ENCODE results near the gene HES5. TPM values are rescaled to one million over a fixed set of nuclear protein-coding genes. Genes with fewer than 3 reads are reported as not detected.
A peak's percentile ranks its signal among the peaks of the same experiment; 100 is the strongest.

The HES5 gene
- polyA plus RNA-seq, 1 donor (not counting 4 experiments of a cell fraction or from before 2014, with no cell fraction given) = 0.33 TPM

GRCh38 chr1:2534315-2534686 lies 4.2 kb upstream of the HES5 start:
- FAIRE-seq (no peak), DNase-seq (ENCODE audit: low read depth, low spot score) (no peak)
- TF ChIP-seq CTCF (optimal IDR thresholded peaks at IDR 0.05 in 1 of 3, IDR thresholded peaks at IDR 0.05 in 1 of 3, conservative IDR thresholded peaks at IDR 0.05 in 1 of 3; ENCODE audit: extremely low read depth in 1 of 3, insufficient read depth in 2 of 3, low read length in 3 of 3) (no peak), EZH2 (IDR thresholded peaks at IDR 0.05; ENCODE audit: low read length) (no peak)
- Histone ChIP-seq H3K4me1 (ENCODE audit: control insufficient read depth, extremely low read depth, insufficient read depth, low read length) (peaks cover 71% of the 10 kb centered on the region), H3K27me3 (ENCODE audit: control insufficient read depth, extremely low read depth, insufficient read depth, low read length) (no peaks in the 10 kb centered on the region), H3K4me3 (ENCODE audit: control insufficient read depth in 2 of 3, extremely low read depth in 1 of 3, insufficient read depth in 2 of 3, low read depth in 1 of 3, low read length in 3 of 3) (peak overlapping the region in 1 of 3 experiments; percentile 27), H4K20me1 (ENCODE audit: control insufficient read depth, extremely low read depth, insufficient read depth, low read length) (no peaks in the 10 kb centered on the region), H3K9ac (ENCODE audit: control insufficient read depth, extremely low read depth, insufficient read depth, low read length) (peak overlapping the region; percentile 47), H3K27ac (ENCODE audit: control insufficient read depth, insufficient read depth, low read length) (peak overlapping the region; percentile 75), H3K4me2 (ENCODE audit: control insufficient read depth, extremely low read depth, insufficient read depth, low read depth, low read length) (peak overlapping the region; percentile 68), H2AFZ (ENCODE audit: control insufficient read depth, low read length) (no peak overlapping the region), H3K9me1 (ENCODE audit: control insufficient read depth, extremely low read depth, insufficient read depth, low read length) (no peaks in the 10 kb centered on the region), H3K36me3 (ENCODE audit: control insufficient read depth in 2 of 2, extremely low read depth in 1 of 2, insufficient read depth in 2 of 2, low read length in 2 of 2) (no peaks in the 10 kb centered on the region), H3K9me3 (ENCODE audit: control insufficient read depth, low read depth, low read length) (no peaks in the 10 kb centered on the region), H3K79me2 (ENCODE audit: control insufficient read depth, insufficient read depth, low read length) (no peaks in the 10 kb centered on the region)
- dilution Hi-C loops (cut with MboI; ENCODE audit: extremely low pct_ligation_motif_present, low sequenced_read_pairs) = no loop called here

- dilution Hi-C loops (cut with MboI; ENCODE audit: extremely low pct_ligation_motif_present, low sequenced_read_pairs) = no loop called here
- H3K79me2 ChIP-seq (ENCODE audit: control insufficient read depth, insufficient read depth, low read length) = no peaks in the 10 kb centered on the region
- FAIRE-seq (peak; percentile 90), DNase-seq (ENCODE audit: low read depth, low spot score) (no peak)
- no peaks in the 10 kb centered on the region for H3K9me1 ChIP-seq (ENCODE audit: control insufficient read depth, extremely low read depth, insufficient read depth, low read length)
- no peak overlapping the region for H3K4me3 ChIP-seq (ENCODE audit: control insufficient read depth in 2 of 3, extremely low read depth in 1 of 3, insufficient read depth in 2 of 3, low read depth in 1 of 3, low read length in 3 of 3)
- peaks cover 76% of the 10 kb centered on the region for H3K4me1 ChIP-seq (ENCODE audit: control insufficient read depth, extremely low read depth, insufficient read depth, low read length)
- no peak for TF ChIP-seq EZH2 (IDR thresholded peaks at IDR 0.05; ENCODE audit: low read length)
- no peak for TF ChIP-seq CTCF (optimal IDR thresholded peaks at IDR 0.05 in 1 of 3, IDR thresholded peaks at IDR 0.05 in 1 of 3, conservative IDR thresholded peaks at IDR 0.05 in 1 of 3; ENCODE audit: extremely low read depth in 1 of 3, insufficient read depth in 2 of 3, low read length in 3 of 3)
- no peaks in the 10 kb centered on the region for H3K27me3 ChIP-seq (ENCODE audit: control insufficient read depth, extremely low read depth, insufficient read depth, low read length)
- H3K4me2 ChIP-seq (ENCODE audit: control insufficient read depth, extremely low read depth, insufficient read depth, low read depth, low read length) = peak overlapping the region; percentile 68
- no peaks in the 10 kb centered on the region for H3K9me3 ChIP-seq (ENCODE audit: control insufficient read depth, low read depth, low read length)
- no peak overlapping the region for H2AFZ ChIP-seq (ENCODE audit: control insufficient read depth, low read length)
- no peaks in the 10 kb centered on the region for H3K36me3 ChIP-seq (ENCODE audit: control insufficient read depth in 2 of 2, extremely low read depth in 1 of 2, insufficient read depth in 2 of 2, low read length in 2 of 2)
- H4K20me1 ChIP-seq (ENCODE audit: control insufficient read depth, extremely low read depth, insufficient read depth, low read length) = no peaks in the 10 kb centered on the region
- H3K9ac ChIP-seq (ENCODE audit: control insufficient read depth, extremely low read depth, insufficient read depth, low read length) = peak overlapping the region; percentile 65
- H3K27ac ChIP-seq (ENCODE audit: control insufficient read depth, insufficient read depth, low read length) = peak overlapping the region; percentile 80
Measured at GRCh38 chr1:2533365-2533764, 3.3 kb upstream of the HES5 start.

Measured in keratinocyte (primary cell).